ENCODE data around the gene TRAF7. TPM values are rescaled to one million over a fixed set of nuclear protein-coding genes. Genes with fewer than 3 reads are reported as not detected.
"Not testable (repeated sequence)": the region's sequence is repeated elsewhere in the genome, so short reads cannot be mapped to it uniquely, and the experiment has no call there.

TRAF7 gene
- total RNA-seq, 2 donors from 2014 or later: 22.7 to 29.3 TPM

DNA sequence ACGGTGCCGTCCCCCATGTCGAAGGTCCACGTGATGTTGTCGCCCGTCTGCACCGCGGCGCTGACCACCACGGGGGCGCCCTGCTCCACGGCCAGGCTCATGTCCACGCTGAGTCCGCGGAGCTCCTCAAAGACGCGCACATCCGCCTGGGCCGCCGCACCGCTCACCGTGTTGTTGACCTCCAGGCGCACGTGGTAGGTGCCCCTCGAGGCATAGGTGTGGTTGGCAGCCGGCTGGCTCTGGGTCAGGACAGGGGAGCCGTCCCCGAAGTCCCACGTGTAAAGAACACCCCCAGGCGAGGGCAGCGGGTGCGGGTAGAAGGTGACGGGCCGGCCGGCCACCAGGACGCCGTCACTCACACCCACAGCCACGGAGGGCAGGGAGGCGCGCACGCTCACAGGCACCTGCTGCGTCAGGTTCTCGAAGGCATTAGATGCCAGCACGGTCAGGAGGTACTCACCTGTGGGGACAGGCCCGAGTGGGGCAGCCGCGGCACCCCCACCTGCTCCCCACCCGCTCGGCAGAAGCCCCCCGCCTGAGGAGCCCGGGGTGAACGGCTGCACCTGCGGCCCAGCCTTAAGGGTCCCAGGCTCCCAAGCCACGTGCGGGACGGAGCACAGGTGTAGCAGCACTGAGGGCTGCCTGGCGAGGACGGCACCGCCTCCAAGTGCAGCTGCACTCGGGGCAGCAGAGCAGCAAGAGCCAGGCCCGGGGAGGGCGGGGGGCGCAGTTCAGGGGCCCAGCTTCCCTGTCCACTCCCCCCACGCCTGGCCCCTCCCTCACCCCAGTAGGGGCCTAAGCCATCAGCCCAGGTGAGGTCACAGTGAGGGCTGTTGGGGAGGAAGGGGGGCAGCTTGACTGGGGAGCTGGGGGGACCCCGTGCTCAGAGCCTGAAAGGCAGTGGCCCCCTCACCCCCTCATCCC, 43.9 kb upstream of the TRAF7 start:
- H3K9me3 ChIP-seq; H3K27ac ChIP-seq; intact Hi-C loops (cut with DNase I); H3K27me3 ChIP-seq; H3K4me3 ChIP-seq; DNase-seq; H3K36me3 ChIP-seq (replicated peaks in 1 of 2; ENCODE audit: insufficient read depth in 1 of 2, low read depth in 2 of 2); H3K4me1 ChIP-seq: not testable (repeated sequence)
- 94% methylated on average over 60 of the region's 65 CpGs; no CpG with 5 or more reads in 1 of the 2 donors for WGBS, 2 donors
- ATAC-seq: peak; percentile 33

DNA sequence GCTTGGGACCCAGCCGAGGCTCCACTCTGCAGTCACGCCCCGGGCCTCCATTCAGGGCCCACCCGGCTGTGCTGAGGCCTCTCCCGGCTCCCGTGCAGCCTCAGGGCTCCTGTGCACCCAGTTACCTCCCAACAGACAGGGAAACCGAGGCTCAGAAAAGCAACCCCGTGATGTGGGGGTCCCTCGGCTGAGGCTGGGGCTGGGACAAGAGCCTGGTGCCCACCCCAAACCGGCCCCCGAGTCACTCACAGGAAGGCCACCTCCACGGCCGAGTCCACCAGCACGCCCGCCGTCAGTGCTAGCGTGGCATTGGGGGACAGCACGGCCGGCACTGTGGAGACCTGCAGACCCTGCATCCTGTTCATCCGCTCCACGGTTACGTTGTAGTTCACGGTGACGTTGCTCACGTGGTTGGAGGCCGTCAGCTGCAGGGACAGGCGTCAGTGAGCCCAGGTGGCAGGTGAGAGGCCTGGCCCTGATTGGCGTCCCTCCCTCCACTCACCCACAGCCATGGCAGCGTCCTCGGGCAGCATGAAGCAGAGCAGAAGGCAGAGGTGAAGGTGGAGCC, 43.0 kb upstream of the TRAF7 start:
- DNase-seq; ATAC-seq; H3K36me3 ChIP-seq (replicated peaks in 1 of 2; ENCODE audit: insufficient read depth in 1 of 2, low read depth in 2 of 2); H3K4me1 ChIP-seq; H3K4me3 ChIP-seq; intact Hi-C loops (cut with DNase I); H3K9me3 ChIP-seq; H3K27me3 ChIP-seq; H3K27ac ChIP-seq: not testable (repeated sequence)
- 82 to 87% methylated on average over 7 to 21 of the region's 30 CpGs for WGBS, 2 donors

DNA sequence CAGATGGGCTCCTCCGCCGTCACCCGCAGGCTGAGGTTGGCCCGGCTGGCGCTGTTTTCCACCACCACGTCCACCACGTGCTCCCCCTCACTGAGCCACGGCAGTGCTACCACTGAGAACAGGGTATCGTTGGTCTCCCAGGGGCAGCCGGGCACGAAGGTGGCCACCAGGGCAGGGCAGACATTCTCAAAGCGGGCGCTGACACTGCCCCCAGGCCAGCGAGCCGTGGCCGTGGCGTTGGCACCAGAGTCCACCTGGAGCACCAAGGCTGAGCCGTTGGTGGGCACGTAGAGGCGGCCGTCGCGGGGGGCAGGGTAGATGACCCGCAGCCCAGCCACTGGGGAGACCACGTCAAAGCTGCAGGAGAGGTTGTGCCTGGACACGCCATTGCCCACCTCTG, 41.4 kb upstream of the TRAF7 start:
- DNase-seq; H3K4me1 ChIP-seq; H3K9me3 ChIP-seq; ATAC-seq; H3K27me3 ChIP-seq; H3K4me3 ChIP-seq; intact Hi-C loops (cut with DNase I); H3K27ac ChIP-seq; H3K36me3 ChIP-seq (replicated peaks in 1 of 2; ENCODE audit: insufficient read depth in 1 of 2, low read depth in 2 of 2): not testable (repeated sequence)
- WGBS, 2 donors: 93 to 94% methylated on average over 10 to 16 of the region's 26 CpGs

DNA sequence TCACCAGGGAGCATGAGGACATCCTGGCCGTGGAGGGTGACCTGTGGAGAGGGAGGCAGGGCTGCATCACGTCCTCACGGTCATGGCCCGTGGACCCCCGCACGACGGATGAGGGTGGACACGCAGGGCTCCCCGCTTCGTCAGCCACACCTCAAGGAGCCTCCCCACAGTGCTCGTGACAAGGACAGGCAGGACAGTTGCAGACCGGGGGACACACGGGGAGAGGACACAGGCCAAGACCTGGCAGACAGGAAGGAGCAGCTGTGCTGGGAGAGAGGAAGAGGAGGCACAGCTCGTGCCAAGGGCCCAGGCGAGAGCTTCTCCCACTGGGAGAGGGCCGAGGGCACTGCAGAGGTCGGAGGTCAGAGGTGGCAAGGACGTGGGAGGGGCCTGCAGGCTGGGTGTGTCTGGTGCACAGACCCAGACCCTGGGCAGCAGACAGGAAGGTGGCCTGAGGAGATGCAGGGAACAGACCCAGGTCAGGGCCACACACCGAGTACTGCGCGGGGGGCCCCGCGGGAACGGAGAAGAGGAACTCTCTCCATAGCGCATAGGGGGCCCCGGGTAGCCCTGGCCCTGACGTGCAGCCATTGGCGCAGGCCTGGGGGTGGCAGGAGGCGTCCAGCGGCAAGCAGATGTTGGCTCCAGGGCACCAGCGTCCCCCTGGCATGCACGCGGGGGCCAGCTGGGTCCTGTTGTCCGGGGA, 40.5 kb upstream of the TRAF7 start:
- H3K27me3 ChIP-seq; intact Hi-C loops (cut with DNase I); H3K4me3 ChIP-seq; H3K9me3 ChIP-seq; H3K36me3 ChIP-seq (replicated peaks in 1 of 2; ENCODE audit: insufficient read depth in 1 of 2, low read depth in 2 of 2); H3K27ac ChIP-seq; ATAC-seq; H3K4me1 ChIP-seq; DNase-seq: not testable (repeated sequence)
- 88 to 90% methylated on average over 22 to 25 of the region's 34 CpGs for WGBS, 2 donors

DNA sequence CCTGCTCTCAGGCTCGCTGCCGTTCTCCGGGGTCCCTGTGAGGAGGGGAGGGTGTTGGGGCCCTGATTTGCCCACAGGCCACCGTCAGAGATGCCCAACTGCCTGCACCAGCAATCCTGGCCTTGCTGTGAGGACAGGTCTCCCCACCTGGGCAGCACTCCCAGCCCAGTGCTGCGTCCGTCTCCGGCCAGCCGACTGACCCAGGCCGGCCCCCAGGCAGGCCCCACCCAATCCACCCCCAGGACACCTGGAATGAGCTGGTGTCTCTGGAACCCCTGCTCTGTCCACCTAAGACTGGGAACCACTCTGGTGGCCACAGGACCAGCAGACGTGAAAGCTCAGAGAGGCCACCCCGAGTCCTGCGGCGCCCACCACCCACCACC, 40.0 kb upstream of the TRAF7 start:
- Histone ChIP-seq H3K9me3 (no peaks in the 10 kb centered on the region), H3K27me3 (no peaks in the 10 kb centered on the region), H3K4me3 (no peak overlapping the region), H3K36me3 (replicated peaks in 1 of 2; ENCODE audit: insufficient read depth in 1 of 2, low read depth in 2 of 2) (peaks cover 0 to 2% of the 10 kb centered on the region in 2 donors), H3K27ac (no peak overlapping the region), H3K4me1 (no peaks in the 10 kb centered on the region)
- TF ChIP-seq, protein P1, sequence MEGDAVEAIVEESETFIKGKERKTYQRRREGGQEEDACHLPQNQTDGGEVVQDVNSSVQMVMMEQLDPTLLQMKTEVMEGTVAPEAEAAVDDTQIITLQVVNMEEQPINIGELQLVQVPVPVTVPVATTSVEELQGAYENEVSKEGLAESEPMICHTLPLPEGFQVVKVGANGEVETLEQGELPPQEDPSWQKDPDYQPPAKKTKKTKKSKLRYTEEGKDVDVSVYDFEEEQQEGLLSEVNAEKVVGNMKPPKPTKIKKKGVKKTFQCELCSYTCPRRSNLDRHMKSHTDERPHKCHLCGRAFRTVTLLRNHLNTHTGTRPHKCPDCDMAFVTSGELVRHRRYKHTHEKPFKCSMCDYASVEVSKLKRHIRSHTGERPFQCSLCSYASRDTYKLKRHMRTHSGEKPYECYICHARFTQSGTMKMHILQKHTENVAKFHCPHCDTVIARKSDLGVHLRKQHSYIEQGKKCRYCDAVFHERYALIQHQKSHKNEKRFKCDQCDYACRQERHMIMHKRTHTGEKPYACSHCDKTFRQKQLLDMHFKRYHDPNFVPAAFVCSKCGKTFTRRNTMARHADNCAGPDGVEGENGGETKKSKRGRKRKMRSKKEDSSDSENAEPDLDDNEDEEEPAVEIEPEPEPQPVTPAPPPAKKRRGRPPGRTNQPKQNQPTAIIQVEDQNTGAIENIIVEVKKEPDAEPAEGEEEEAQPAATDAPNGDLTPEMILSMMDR (IDR thresholded peaks at IDR 0.05): no peak
- no peak for TF ChIP-seq POLR2A (IDR thresholded peaks at IDR 0.05)
- WGBS, 2 donors: 95 to 100% methylated on average over 1 to 10 of the region's 13 CpGs
- ATAC-seq (no peak), DNase-seq (no peak)
- intact Hi-C loops (cut with DNase I): no loop called here

DNA sequence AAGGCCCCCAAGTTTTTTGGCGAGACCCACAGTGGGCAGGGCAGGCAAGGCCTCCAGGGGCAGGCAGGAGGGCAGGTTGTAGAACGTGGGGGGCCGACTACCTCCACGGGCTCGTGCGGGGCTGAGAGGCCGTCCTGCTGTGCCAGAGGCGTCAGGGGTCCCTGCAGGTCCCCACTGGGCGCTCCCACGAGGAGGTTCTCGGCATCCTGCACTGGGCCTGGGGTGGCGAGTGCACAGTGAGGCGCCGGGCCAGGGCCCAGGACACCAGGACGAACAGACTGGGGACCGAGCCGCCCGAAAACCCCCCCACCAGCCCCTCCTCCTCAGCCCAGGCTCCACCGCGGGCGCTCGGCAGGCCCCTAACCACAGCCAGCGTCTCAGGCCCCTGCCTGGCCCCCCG, 39.2 kb upstream of the TRAF7 start:
- H3K4me1 ChIP-seq; H3K9me3 ChIP-seq; intact Hi-C loops (cut with DNase I); DNase-seq; H3K27ac ChIP-seq; ATAC-seq; H3K4me3 ChIP-seq; H3K36me3 ChIP-seq (replicated peaks in 1 of 2; ENCODE audit: insufficient read depth in 1 of 2, low read depth in 2 of 2); H3K27me3 ChIP-seq: not testable (repeated sequence)
- WGBS, 2 donors: 86 to 90% methylated on average over 6 to 7 of the region's 24 CpGs

DNA sequence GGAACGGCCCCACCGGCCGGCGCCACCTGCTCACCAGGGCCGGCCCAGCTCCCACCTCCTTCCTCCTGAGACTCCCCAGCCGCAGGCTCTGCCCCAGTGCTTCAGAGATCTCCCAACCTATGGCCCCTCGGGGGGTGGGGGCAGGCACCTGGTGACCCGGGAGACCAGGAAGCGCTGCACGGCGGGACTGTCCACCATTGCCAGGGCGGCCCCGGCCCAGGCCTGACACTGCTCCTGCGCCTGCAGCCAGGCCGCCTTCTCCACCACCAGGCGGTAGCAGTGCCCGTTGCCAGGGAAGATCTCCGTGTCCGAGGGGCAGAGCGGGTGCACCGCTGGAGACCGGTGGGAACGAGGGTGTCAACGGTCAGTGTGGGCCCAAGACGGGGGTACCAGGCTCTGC, 38.2 kb upstream of the TRAF7 start:
- DNase-seq; intact Hi-C loops (cut with DNase I); H3K9me3 ChIP-seq; H3K27me3 ChIP-seq; H3K36me3 ChIP-seq (replicated peaks in 1 of 2; ENCODE audit: insufficient read depth in 1 of 2, low read depth in 2 of 2); H3K4me1 ChIP-seq; H3K4me3 ChIP-seq; ATAC-seq; H3K27ac ChIP-seq: not testable (repeated sequence)
- WGBS, 2 donors: 93% methylated on average over 10 of the region's 25 CpGs; no CpG with 5 or more reads in 1 of the 2 donors

DNA sequence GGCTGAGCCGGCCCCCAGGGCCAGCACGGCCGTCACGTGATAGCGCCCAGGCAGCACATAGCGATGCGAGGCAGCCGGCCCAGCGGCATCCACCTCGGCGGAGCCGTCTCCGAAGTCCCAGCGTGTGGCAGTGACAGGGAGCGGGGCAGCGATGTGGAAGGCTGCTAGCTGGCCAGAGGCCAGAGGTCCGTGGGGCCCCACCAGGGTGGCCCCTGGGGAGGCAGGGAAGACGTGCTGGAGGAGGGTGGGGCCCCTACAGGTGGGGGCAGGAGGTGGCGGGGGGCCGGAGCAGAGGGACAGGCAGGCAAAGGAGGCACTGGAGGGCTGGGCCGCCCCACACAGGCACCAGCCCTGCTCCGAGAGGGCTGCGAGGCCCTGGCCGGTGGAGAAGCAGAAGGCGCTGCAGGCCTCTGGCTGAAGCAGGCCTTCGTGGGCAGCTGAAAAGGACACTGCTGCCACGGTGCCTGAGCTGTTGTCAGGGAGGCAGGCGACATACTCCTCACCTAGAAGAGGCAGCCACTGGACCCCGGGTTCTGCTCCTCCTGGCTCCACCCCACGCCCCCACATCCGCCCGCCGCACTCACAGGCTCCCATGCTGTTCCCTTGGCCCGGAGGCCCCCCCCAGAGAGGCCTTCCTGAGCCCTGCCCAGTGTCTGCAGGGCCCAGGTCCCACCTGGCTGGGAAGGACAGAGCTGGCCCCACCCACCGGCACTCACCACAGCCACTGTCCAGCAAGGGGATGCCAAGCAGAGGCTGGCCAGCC, 37.4 kb upstream of the TRAF7 start:
- H3K27me3 ChIP-seq; H3K36me3 ChIP-seq (replicated peaks in 1 of 2; ENCODE audit: insufficient read depth in 1 of 2, low read depth in 2 of 2); H3K9me3 ChIP-seq; H3K4me3 ChIP-seq; H3K27ac ChIP-seq; DNase-seq; H3K4me1 ChIP-seq; intact Hi-C loops (cut with DNase I); ATAC-seq: not testable (repeated sequence)
- 77 to 91% methylated on average over 5 to 22 of the region's 35 CpGs for WGBS, 2 donors

All from body of pancreas (tissue), 4 donors.